Adrenal gland (tissue), 12 donors: Measurements from ENCODE around the gene SECTM1. TPM values are rescaled to one million over a fixed set of nuclear protein-coding genes. Genes with fewer than 3 reads are reported as not detected.

Experiments
- DNase-seq, 7 donors: peaks; one replicate each; pipeline ENCODE4 v3.0.0-alpha.2; 2019 to 2020
- H3K27ac ChIP-seq, 5 donors: fragments of 200-600 bp; sonication (generic) in 4 of 5; 1 replicate in 3 of 5; 2 replicates in 2 of 5; pipeline versions ENCODE4 v1.5.1 to v1.8.0; 2016 to 2020; ENCODE audit warnings: mild to moderate bottlenecking in 1 of 5
- H3K27me3 ChIP-seq: fragments of 200-600 bp; 2 replicates; pipeline ENCODE4 v1.8.0; 2021
- H3K36me3 ChIP-seq, 2 donors: fragments of 200-600 bp; replicated peaks in 1 of 2; 1 replicate in 1 of 2; 2 replicates in 1 of 2; pipeline versions ENCODE4 v1.5.1 to v1.8.0; 2018 to 2022
- H3K4me1 ChIP-seq, 2 donors: fragments of 200-600 bp; replicated peaks in 1 of 2; 1 replicate in 1 of 2; 2 replicates in 1 of 2; pipeline versions ENCODE4 v1.5.1 to v1.8.0; 2018 to 2021
- H3K4me3 ChIP-seq, 4 donors: fragments of 200-600 bp; sonication (generic) in 3 of 4; one replicate each; pipeline ENCODE4 v1.5.1; 2016 to 2018
- H3K9me3 ChIP-seq, 3 donors: fragments of 200-600 bp; sonication (generic) in 1 of 3; replicated peaks in 1 of 3; 1 replicate in 2 of 3; 2 replicates in 1 of 3; pipeline versions ENCODE4 v1.5.1 to v1.8.0; 2016 to 2021
- POLR2A ChIP-seq, 2 donors: fragments of 450-650 bp; IDR thresholded peaks; one replicate each; pipeline ENCODE4 v1.6.1; 2017; ENCODE audit warnings: antibody characterized with exemption in 2 of 2, mild to moderate bottlenecking in 2 of 2, moderate library complexity in 1 of 2
- WGBS, 4 donors: extraction: QIAGEN DNeasy Blood & Tissue Kit in 2 of 4; methylation state at CpG; one replicate each; pipeline versions ENCODE4 v1.1.5 to v1.1.7; 2013 to 2017; 5-methylcytosine and 5-hydroxymethylcytosine counted together
- intact Hi-C, 2 donors: fragments of 100-400 bp; cut with DNase I; formaldehyde crosslinking; loops; one replicate each; pipeline versions ENCODE4 v1.14.1 to v1.15.0; 2022 to 2023
- polyA plus RNA-seq, 3 donors: library from polyadenylated mRNA; stranded (reverse); fragments of 200-250 nt in 2 of 3; fragments of 350-450 nt in 1 of 3; fragmentation: Illumina TruSeq in 1 of 3; extraction: RNeasy Lipid Tissue Mini Kit (QIAGEN cat#74804) in 1 of 3; gene quantifications; one replicate each; pipeline ENCODE4 v1.2.3, GENCODE V29; 2013 to 2014
- total RNA-seq, 9 donors: library from RNA; depleted of rRNA in 4 of 9; stranded (reverse); fragments of >200 nt in 4 of 9; fragments of 120-200 nt in 1 of 9; fragmentation: NEBNext Ultra II Directional in 1 of 9; extraction: Animal tissue kit (Norgen Biotek cat#: 25700) in 1 of 9; gene quantifications; one replicate each; pipeline versions ENCODE4 v1.1.0 to v1.2.4, GENCODE V29; 2013 to 2023
- TF ChIP-seq, protein P1 (sequence below), 6 experiments: fragments of 450-650 bp in 4 of 6; fragments of 200-600 bp in 2 of 6; sonication (generic) in 1 of 6; IDR thresholded peaks; 1 replicate in 5 of 6; 2 replicates in 1 of 6; pipeline versions ENCODE4 v1.5.1 to v1.8.0; 2016 to 2021; ENCODE audit warnings: antibody characterized with exemption in 6 of 6, mild to moderate bottlenecking in 2 of 6, moderate library complexity in 1 of 6
- donor health status: healthy with polysubstance abuse.
- donor health status: Bipolar disorder and iron deficiency.
- donor health status: DM: yes; HTN: yes; CAD: no.
- donor health status: DM: no; HTN: no; CAD: no.
- donor health status: DM: no; HTN: no; CAD: no.
- donor health status: DM: yes; HTN: yes; CAD: no.

The SECTM1 gene
- total and polyA plus RNA-seq, 12 donors = 1.2 to 24.3 (median 5.9) TPM

DNA sequence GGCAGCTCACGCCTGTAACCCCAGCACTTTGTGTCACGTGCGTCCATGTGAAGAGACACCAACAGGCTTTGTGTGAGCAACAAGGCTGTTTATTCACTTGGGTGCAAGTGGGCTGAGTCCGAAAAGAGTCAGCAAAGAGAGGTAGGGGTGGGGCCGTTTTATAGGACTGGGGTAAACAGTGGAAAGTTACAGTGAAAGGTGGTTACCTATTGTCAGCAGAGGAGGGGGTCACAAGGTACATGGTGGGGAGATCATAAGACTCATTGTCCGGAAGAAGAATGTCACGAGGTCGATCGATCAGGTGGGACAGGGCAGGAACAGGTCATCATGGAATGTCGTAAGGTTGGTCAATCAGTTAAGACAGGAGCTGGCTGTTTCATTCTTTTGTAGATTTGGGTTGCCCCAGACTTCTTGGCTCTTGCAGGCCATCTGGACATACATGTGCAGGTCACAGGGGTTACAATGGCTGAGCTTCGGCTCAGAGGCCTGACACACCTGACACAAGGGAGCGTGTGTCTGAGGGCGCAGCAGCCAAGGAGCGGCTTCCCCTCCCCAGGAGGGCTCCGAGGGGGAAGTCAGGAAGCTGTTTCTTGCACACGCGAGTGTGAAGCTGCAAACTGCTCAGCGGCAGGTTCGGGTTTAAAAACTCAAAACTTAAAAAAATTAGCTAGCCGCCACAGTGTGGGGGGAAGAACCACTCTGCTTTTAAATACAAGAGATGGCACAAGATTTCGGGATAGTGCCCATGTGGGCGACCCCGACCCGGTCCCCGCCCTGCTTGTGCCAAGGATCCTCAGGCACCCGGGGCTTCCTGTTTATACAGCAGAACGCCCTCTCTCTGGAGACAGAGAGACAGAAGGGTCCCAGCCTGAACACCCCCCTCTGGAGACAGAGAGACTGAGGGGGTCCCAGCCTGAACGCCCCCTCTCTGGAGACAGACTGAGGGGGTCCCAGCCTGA lies 13.1 kb upstream of the SECTM1 start:
- 67 to 76% (median 69%) methylated on average over 27 to 28 of the region's 28 CpGs for WGBS, 4 donors
- Histone ChIP-seq H3K4me3 (no peak overlapping the region), H3K9me3 (no peaks in the 10 kb centered on the region), H3K4me1 (no peaks in the 10 kb centered on the region), H3K27me3 (no peaks in the 10 kb centered on the region), H3K27ac (no peak overlapping the region), H3K36me3 (no peaks in the 10 kb centered on the region)
- intact Hi-C loops = no loop called here
- no peak for TF ChIP-seq POLR2A (IDR thresholded peaks at IDR 0.05)
- TF ChIP-seq, protein P1, sequence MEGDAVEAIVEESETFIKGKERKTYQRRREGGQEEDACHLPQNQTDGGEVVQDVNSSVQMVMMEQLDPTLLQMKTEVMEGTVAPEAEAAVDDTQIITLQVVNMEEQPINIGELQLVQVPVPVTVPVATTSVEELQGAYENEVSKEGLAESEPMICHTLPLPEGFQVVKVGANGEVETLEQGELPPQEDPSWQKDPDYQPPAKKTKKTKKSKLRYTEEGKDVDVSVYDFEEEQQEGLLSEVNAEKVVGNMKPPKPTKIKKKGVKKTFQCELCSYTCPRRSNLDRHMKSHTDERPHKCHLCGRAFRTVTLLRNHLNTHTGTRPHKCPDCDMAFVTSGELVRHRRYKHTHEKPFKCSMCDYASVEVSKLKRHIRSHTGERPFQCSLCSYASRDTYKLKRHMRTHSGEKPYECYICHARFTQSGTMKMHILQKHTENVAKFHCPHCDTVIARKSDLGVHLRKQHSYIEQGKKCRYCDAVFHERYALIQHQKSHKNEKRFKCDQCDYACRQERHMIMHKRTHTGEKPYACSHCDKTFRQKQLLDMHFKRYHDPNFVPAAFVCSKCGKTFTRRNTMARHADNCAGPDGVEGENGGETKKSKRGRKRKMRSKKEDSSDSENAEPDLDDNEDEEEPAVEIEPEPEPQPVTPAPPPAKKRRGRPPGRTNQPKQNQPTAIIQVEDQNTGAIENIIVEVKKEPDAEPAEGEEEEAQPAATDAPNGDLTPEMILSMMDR (IDR thresholded peaks at IDR 0.05) = no peak
- no peak for DNase-seq

GRCh38 chr17:82345151-82345976 lies 11.8 kb upstream of the SECTM1 start:
- WGBS, 4 donors = 85 to 89% (median 87%) methylated on average over 41 to 42 of the region's 42 CpGs
- intact Hi-C loops = no loop called here
- Histone ChIP-seq H3K4me3 (no peak overlapping the region), H3K4me1 (no peaks in the 10 kb centered on the region), H3K27me3 (no peaks in the 10 kb centered on the region), H3K27ac (no peak overlapping the region), H3K9me3 (no peaks in the 10 kb centered on the region), H3K36me3 (no peaks in the 10 kb centered on the region)
- no peak for DNase-seq
- no peak for TF ChIP-seq POLR2A (IDR thresholded peaks at IDR 0.05)
- TF ChIP-seq, protein P1 (IDR thresholded peaks at IDR 0.05) = no peak

DNA sequence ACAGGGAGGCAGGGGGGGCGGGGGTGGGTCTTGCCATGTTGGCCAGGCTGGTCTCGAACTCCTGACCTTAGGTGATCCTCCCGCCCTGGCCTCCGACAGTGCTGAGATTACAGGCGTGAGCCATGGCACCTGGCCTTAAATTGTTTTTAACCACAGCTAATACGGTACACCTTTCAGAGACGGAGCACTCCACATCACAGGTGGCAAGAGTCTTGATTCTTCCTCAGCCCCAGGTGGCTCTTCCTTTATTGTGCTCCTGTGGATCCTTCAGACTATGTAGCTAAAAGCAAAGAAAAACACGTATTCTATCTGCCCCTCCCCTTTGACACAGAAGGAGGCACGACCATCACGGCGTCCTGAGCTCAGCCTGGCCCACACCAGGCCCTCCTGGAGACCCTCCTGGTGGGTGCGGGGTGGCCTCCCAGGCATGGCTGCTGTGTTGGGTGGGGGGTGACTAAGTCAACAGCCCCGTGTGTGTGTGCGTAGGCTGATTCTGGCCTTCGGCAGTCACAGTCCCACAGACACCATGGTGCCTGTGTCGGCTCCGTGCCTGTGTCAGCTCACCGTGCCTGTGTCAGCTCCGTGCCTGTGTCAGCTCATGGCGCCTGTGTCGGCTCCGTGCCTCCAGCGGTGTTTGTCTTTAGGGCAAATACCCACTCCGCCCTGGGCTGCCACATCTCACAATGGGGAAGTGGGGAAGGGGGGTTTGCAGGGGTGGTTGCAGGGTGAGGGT lies 10.8 kb upstream of the SECTM1 start:
- Histone ChIP-seq H3K36me3 (no peaks in the 10 kb centered on the region), H3K27me3 (no peaks in the 10 kb centered on the region), H3K4me1 (peaks cover 0 to 3% of the 10 kb centered on the region in 2 donors), H3K4me3 (no peak overlapping the region), H3K27ac (no peak overlapping the region), H3K9me3 (no peaks in the 10 kb centered on the region)
- WGBS, 4 donors = 79 to 90% (median 89%) methylated on average over 18 to 24 of the region's 24 CpGs
- no peak for DNase-seq
- no peak for TF ChIP-seq POLR2A (IDR thresholded peaks at IDR 0.05)
- TF ChIP-seq, protein P1 (IDR thresholded peaks at IDR 0.05) = no peak
- intact Hi-C loops = no loop called here
